IMR-90 (cell line): ENCODE results near the gene CROCC2. TPM values are rescaled to one million over a fixed set of nuclear protein-coding genes. Genes with fewer than 3 reads are reported as not detected.

Source experiments
- ATAC-seq: fragments of 200-7000 bp; cut with Tn5 transposase; 2 replicates; pipeline ENCODE4 v1.9.1; 2020; ENCODE audit warnings: low read depth, mild to moderate bottlenecking, moderate library complexity
- BruUV-seq: library from RNA; stranded (reverse); fragments of 400-500 nt; replicated peaks from 2 replicates; lab custom pipeline; 2021; lab: Mats Ljungman, UMichigan
- CTCF ChIA-PET: fragments of 300-600 bp; formaldehyde crosslinking; extraction: SDS; loops from one replicate; lab custom pipeline; 2021; ENCODE audit warnings: antibody characterized with exemption; lab: Yijun Ruan, JAX
- POLR2A ChIA-PET: fragments of 300-600 bp; sonication (Branson Sonifier 250); formaldehyde crosslinking; loops from one replicate; lab custom pipeline; 2022; ENCODE audit warnings: antibody characterized with exemption; ENCODE audit not compliant: unreplicated experiment; lab: Charles Lee
- DNase-seq: peaks from one replicate; pipeline ENCODE4 v3.0.0; 2013
- H2AFZ ChIP-seq: replicated peaks from 2 replicates; pipeline ENCODE3; 2013; ENCODE audit warnings: low read length, mild to moderate bottlenecking; ENCODE audit not compliant: poor library complexity
- H2AK5ac ChIP-seq: 2 replicates; pipeline ENCODE4 v1.6.1; 2013; ENCODE audit warnings: low read depth, low read length, inconsistent platforms
- H2AK9ac ChIP-seq: replicated peaks from 2 replicates; pipeline ENCODE3; 2013; ENCODE audit warnings: mild to moderate bottlenecking, low read depth, low read length, moderate library complexity; ENCODE audit not compliant: poor library complexity
- H2BK120ac ChIP-seq: 2 replicates; pipeline ENCODE4 v1.6.1; 2013; ENCODE audit warnings: low read depth, low read length, inconsistent platforms
- H2BK15ac ChIP-seq: 3 replicates; pipeline ENCODE4 v1.6.1; 2013; ENCODE audit warnings: low read depth, low read length, inconsistent platforms
- H2BK20ac ChIP-seq: 2 replicates; pipeline ENCODE4 v1.6.1; 2013; ENCODE audit warnings: low read depth, mild to moderate bottlenecking, inconsistent platforms, low read length, moderate library complexity
- H2BK5ac ChIP-seq: 2 replicates; pipeline ENCODE4 v1.6.1; 2013; ENCODE audit warnings: mild to moderate bottlenecking, low read depth, low read length, inconsistent platforms; ENCODE audit not compliant: poor library complexity, severe bottlenecking
- H3K14ac ChIP-seq: replicated peaks from 2 replicates; pipeline ENCODE4 v1.6.1; 2013; ENCODE audit warnings: low read depth, low read length, inconsistent platforms
- H3K18ac ChIP-seq: 2 replicates; pipeline ENCODE4 v1.6.1; 2013; ENCODE audit warnings: low read depth, low read length, control low read depth
- H3K23ac ChIP-seq: 2 replicates; pipeline ENCODE4 v1.6.1; 2013; ENCODE audit warnings: low read depth, low read length, inconsistent platforms
- H3K27ac ChIP-seq: 2 replicates; pipeline ENCODE4 v1.5.1; 2013; ENCODE audit warnings: mild to moderate bottlenecking, control low read depth, low read length; ENCODE audit not compliant: insufficient read depth
- H3K27me3 ChIP-seq: 2 replicates; pipeline ENCODE4 v1.6.1; 2013; ENCODE audit warnings: low read length; ENCODE audit not compliant: control insufficient read depth, insufficient read depth
- H3K36me3 ChIP-seq: 2 replicates; pipeline ENCODE4 v1.6.1; 2013; ENCODE audit warnings: low read length, mixed read lengths; ENCODE audit not compliant: control insufficient read depth, insufficient read depth
- H3K4ac ChIP-seq: 2 replicates; pipeline ENCODE4 v1.6.1; 2013; ENCODE audit warnings: low read depth, low read length, inconsistent platforms
- H3K4me1 ChIP-seq: 2 replicates; pipeline ENCODE4 v1.6.1; 2013; ENCODE audit warnings: low read length, mixed read lengths; ENCODE audit not compliant: control insufficient read depth, insufficient read depth
- H3K4me2 ChIP-seq: 2 replicates; pipeline ENCODE4 v1.6.1; 2013; ENCODE audit warnings: low read depth, mild to moderate bottlenecking, control low read depth, low read length, moderate library complexity
- H3K4me3 ChIP-seq: 2 replicates; pipeline ENCODE4 v1.5.1; 2013; ENCODE audit warnings: low read depth, mild to moderate bottlenecking, control low read depth, low read length, moderate library complexity; ENCODE audit not compliant: insufficient read depth
- H3K56ac ChIP-seq: 2 replicates; pipeline ENCODE4 v1.6.1; 2013; ENCODE audit warnings: low read length, inconsistent platforms; ENCODE audit not compliant: insufficient read depth; ENCODE audit errors: extremely low read depth
- H3K79me1 ChIP-seq, 2 experiments: 2 replicates each; pipeline ENCODE4 v1.6.1; 2013; ENCODE audit warnings: low read length in 2 of 2, inconsistent platforms in 1 of 2, low read depth in 1 of 2
- H3K9ac ChIP-seq: 2 replicates; pipeline ENCODE4 v1.6.1; 2013; ENCODE audit warnings: low read depth, low read length, control low read depth
- H3K9me1 ChIP-seq: 2 replicates; pipeline ENCODE4 v1.6.1; 2013; ENCODE audit warnings: low read length, inconsistent platforms; ENCODE audit not compliant: insufficient read depth
- H3K9me3 ChIP-seq: 2 replicates; pipeline ENCODE4 v1.6.1; 2013; ENCODE audit warnings: low read length; ENCODE audit not compliant: control insufficient read depth, insufficient read depth
- H4K20me1 ChIP-seq: 2 replicates; pipeline ENCODE4 v1.6.1; 2013; ENCODE audit warnings: low read length, inconsistent platforms; ENCODE audit not compliant: insufficient read depth
- H4K5ac ChIP-seq: 2 replicates; pipeline ENCODE4 v1.6.1; 2013; ENCODE audit warnings: mild to moderate bottlenecking, low read depth, low read length, control low read depth
- H4K8ac ChIP-seq, 2 experiments: 2 replicates each; pipeline ENCODE4 v1.6.1; 2013; ENCODE audit warnings: low read depth in 2 of 2, low read length in 2 of 2, control low read depth in 1 of 2, inconsistent platforms in 1 of 2
- H4K91ac ChIP-seq: 2 replicates; pipeline ENCODE4 v1.6.1; 2013; ENCODE audit warnings: low read depth, low read length, inconsistent platforms; ENCODE audit not compliant: insufficient read depth
- CTCF ChIP-seq: conservative IDR thresholded peaks from 2 replicates; pipeline ENCODE4 v1.5.1; 2012; ENCODE audit warnings: mild to moderate bottlenecking, low read depth, low read length, improper control_type of control experiment
- FOS ChIP-seq: fragments of 150-350 bp; IDR thresholded peaks from 2 replicates; pipeline ENCODE4 v1.6.1; 2016; ENCODE audit warnings: low read depth, low read length
- RAD21 ChIP-seq: IDR thresholded peaks from 2 replicates; pipeline ENCODE4 v1.6.1; 2012; ENCODE audit warnings: low read length, improper control_type of control experiment
- RCOR1 ChIP-seq: IDR thresholded peaks from 2 replicates; pipeline ENCODE4 v1.6.1; 2012; ENCODE audit warnings: mild to moderate bottlenecking, low read length, improper control_type of control experiment; ENCODE audit not compliant: insufficient replicate concordance
- WGBS, 2 experiments: methylation state at CpG; one replicate each; pipeline versions ENCODE4 v1.1.5 to v1.1.7; 2013; ENCODE audit warnings: missing lambda C conversion rate in 2 of 2; ENCODE audit not compliant: insufficient read length in 1 of 2; ENCODE audit errors: extremely low coverage in 2 of 2; 5-methylcytosine and 5-hydroxymethylcytosine counted together
- dilution Hi-C: fragments of 300-500 bp; cut with HindIII; formaldehyde crosslinking; loops from one replicate; pipeline ENCODE4 v1.14.3; 2018; ENCODE audit warnings: low sequenced_read_pairs; ENCODE audit not compliant: unreplicated experiment
- in situ Hi-C: fragments of 300-500 bp; cut with MboI; formaldehyde crosslinking; loops from 3 replicates; pipeline ENCODE4 v1.14.3; 2019; ENCODE audit warnings: low sequenced_read_pairs, inconsistent platforms, mixed read lengths
- intact Hi-C: fragments of 100-400 bp; cut with micrococcal nuclease; formaldehyde crosslinking; loops from 2 replicates; pipeline ENCODE4 v1.10.0; 2022
- polyA plus RNA-seq, 3 experiments: library from polyadenylated mRNA; depleted of rRNA; stranded (reverse); fragments of >200 nt; gene quantifications; 2 replicates each; pipeline ENCODE4 v1.2.3, GENCODE V29; 2012; ENCODE audit warnings: low replicate concordance in 1 of 3
- total RNA-seq: library from RNA; depleted of rRNA; stranded (reverse); fragments of >200 nt; gene quantifications from 2 replicates; pipeline ENCODE4 v1.2.3, GENCODE V29; 2012

The CROCC2 gene
- total and polyA plus RNA-seq, 2 of the 4 experiments (the other 2 are of a cell fraction), result not detected

- Histone ChIP-seq H2BK120ac (no peak overlapping the region), H2BK15ac (no peak overlapping the region), H3K79me1 (no peaks in the 10 kb centered on the region; a peak in 2 of 4 replicates), H4K5ac (no peak overlapping the region), H3K56ac (no peak overlapping the region), H3K4me3 (no peak overlapping the region), H3K23ac (no peak overlapping the region), H3K18ac (no peak overlapping the region), H3K36me3 (peaks cover 13% of the 10 kb centered on the region; the same call in 1 of the 2 replicates), H2AFZ (no peak overlapping the region), H4K91ac (no peak overlapping the region), H3K4me1 (no peaks in the 10 kb centered on the region), H4K8ac (no peak overlapping the region), H2BK20ac (no peak overlapping the region), H3K27ac (no peak overlapping the region), H3K9ac (no peak overlapping the region), H2AK9ac (no peak overlapping the region), H3K9me3 (peaks cover 4% of the 10 kb centered on the region; the same call in 1 of the 2 replicates), H4K20me1 (no peaks in the 10 kb centered on the region), H3K14ac (no peak overlapping the region), H3K27me3 (no peaks in the 10 kb centered on the region), H3K4ac (no peak overlapping the region), H2AK5ac (no peak overlapping the region), H3K4me2 (no peak overlapping the region), H2BK5ac (no peak overlapping the region), H3K9me1 (no peaks in the 10 kb centered on the region)
- 98% methylated on average over 11 of the region's 20 CpGs; no CpG with 5 or more reads in 1 of the 2 experiments for WGBS, 2 experiments
- ChIA-PET CTCF (no interaction called here), POLR2A (no interaction called here)
- ATAC-seq (no peak), DNase-seq (no peak)
- TF ChIP-seq RAD21 (no peak), RCOR1 (no peak), CTCF (no peak), FOS (no peak)
- in situ Hi-C loops, result no loop called here
- dilution Hi-C loops, result no loop called here
- no TSS peak for BruUV-seq
- intact Hi-C loops, result no loop called here
These were observed 113.5 kb downstream of the CROCC2 start for GRCh38 chr2:241019441-241020139.
